H1 (cell line): ENCODE results near the gene TP53. TPM values are rescaled to one million over a fixed set of nuclear protein-coding genes. Genes with fewer than 3 reads are reported as not detected.

Source experiments
- CTCF ChIA-PET: fragments of 300-600 bp; sonication (Branson Sonifier 250); formaldehyde crosslinking; loops from one replicate; lab custom pipeline; 2021; ENCODE audit not compliant: partially characterized antibody; lab: Charles Lee
- POLR2A ChIA-PET: fragments of 300-600 bp; sonication (Branson Sonifier 250); formaldehyde crosslinking; loops from one replicate; lab custom pipeline; 2021; ENCODE audit warnings: inconsistent platforms; ENCODE audit not compliant: partially characterized antibody; lab: Charles Lee
- DNase-seq, 2 experiments: peaks; one replicate each; pipeline versions ENCODE4 v3.0.0 to v3.0.0-alpha.2; 2010 to 2022; ENCODE audit warnings: low spot score in 2 of 2, low read depth in 1 of 2, mixed read lengths in 1 of 2
- FAIRE-seq: peaks from 2 replicates; lab custom pipeline; 2011; peaks lifted over from hg19 to GRCh38; lab: Jason Lieb, UNC
- H2AFZ ChIP-seq: 2 replicates; pipeline ENCODE4 v1.8.1; 2012; ENCODE audit warnings: low read length, inconsistent platforms
- H2AK5ac ChIP-seq: 2 replicates; pipeline ENCODE4 v1.6.1; 2013; ENCODE audit warnings: low read depth, low read length
- H2BK120ac ChIP-seq: replicated peaks from 2 replicates; pipeline ENCODE3; 2013; ENCODE audit warnings: low read depth, low read length, inconsistent platforms
- H2BK12ac ChIP-seq: 2 replicates; pipeline ENCODE4 v1.6.1; 2013; ENCODE audit warnings: low read depth, low read length
- H2BK15ac ChIP-seq: 2 replicates; pipeline ENCODE4 v1.6.1; 2013; ENCODE audit warnings: low read length
- H2BK20ac ChIP-seq: 2 replicates; pipeline ENCODE4 v1.6.1; 2013; ENCODE audit warnings: low read length
- H2BK5ac ChIP-seq: 2 replicates; pipeline ENCODE4 v1.6.1; 2013; ENCODE audit warnings: low read depth, low read length
- H3K14ac ChIP-seq: 2 replicates; pipeline ENCODE4 v1.6.1; 2013; ENCODE audit warnings: inconsistent platforms; ENCODE audit not compliant: insufficient read length
- H3K18ac ChIP-seq: 2 replicates; pipeline ENCODE4 v1.6.1; 2013; ENCODE audit warnings: low read length; ENCODE audit errors: extremely low read depth
- H3K23ac ChIP-seq: 2 replicates; pipeline ENCODE4 v1.6.1; 2013; ENCODE audit warnings: inconsistent platforms; ENCODE audit not compliant: insufficient read length
- H3K23me2 ChIP-seq: 2 replicates; pipeline ENCODE4 v1.6.1; 2013; ENCODE audit warnings: low read depth, low read length
- H3K27ac ChIP-seq: 2 replicates; pipeline ENCODE4 v1.6.1; 2011; ENCODE audit warnings: low read depth, low read length, inconsistent platforms
- H3K27me3 ChIP-seq, 4 experiments: replicated peaks in 1 of 4; 1 replicate in 1 of 4; 2 replicates in 3 of 4; pipeline versions ENCODE4 v1.6.1 to v1.8.1; 2011 to 2013; ENCODE audit warnings: low read length in 3 of 4, mild to moderate bottlenecking in 3 of 4, inconsistent platforms in 2 of 4, mixed read lengths in 2 of 4, moderate library complexity in 1 of 4; ENCODE audit not compliant: control insufficient read depth in 3 of 4, insufficient read depth in 3 of 4; ENCODE audit errors: extremely low read depth in 1 of 4
- H3K36me3 ChIP-seq, 4 experiments: 2 replicates each; pipeline versions ENCODE4 v1.6.1 to v1.8.1; 2011 to 2013; ENCODE audit warnings: mild to moderate bottlenecking in 4 of 4, low read length in 3 of 4, moderate library complexity in 2 of 4, control low read depth in 1 of 4, inconsistent platforms in 1 of 4; ENCODE audit not compliant: insufficient read depth in 4 of 4, control insufficient read depth in 2 of 4
- H3K4ac ChIP-seq: replicated peaks from 2 replicates; pipeline ENCODE3; 2013; ENCODE audit warnings: low read length, low read depth, mixed read lengths, inconsistent platforms; ENCODE audit not compliant: insufficient read length
- H3K4me1 ChIP-seq, 4 experiments: replicated peaks in 1 of 4; 1 replicate in 1 of 4; 2 replicates in 3 of 4; pipeline versions ENCODE4 v1.6.1 to v1.8.1; 2011 to 2013; ENCODE audit warnings: low read length in 3 of 4, inconsistent platforms in 2 of 4, mixed read lengths in 1 of 4; ENCODE audit not compliant: insufficient read depth in 4 of 4, control insufficient read depth in 3 of 4
- H3K4me2 ChIP-seq, 2 experiments: 2 replicates each; pipeline versions ENCODE4 v1.6.1 to v1.8.1; 2011 to 2013; ENCODE audit warnings: low read depth in 2 of 2, low read length in 2 of 2, control low read depth in 1 of 2, inconsistent platforms in 1 of 2, mild to moderate bottlenecking in 1 of 2; ENCODE audit not compliant: insufficient read depth in 1 of 2
- H3K4me3 ChIP-seq, 4 experiments: fragments of 200-600, 300-600 bp in 1 of 4; sonication (generic), shearing (Covaris generic), sonication (Bioruptor Twin) in 1 of 4; 2 replicates each; pipeline versions ENCODE4 v1.5.1 to v1.8.1; 2011 to 2016; ENCODE audit warnings: low read length in 4 of 4, low read depth in 3 of 4, control low read depth in 2 of 4, inconsistent platforms in 2 of 4, mild to moderate bottlenecking in 2 of 4, mixed read lengths in 1 of 4, moderate library complexity in 1 of 4; ENCODE audit not compliant: insufficient read depth in 2 of 4; ENCODE audit errors: extremely low read depth in 1 of 4
- H3K56ac ChIP-seq: replicated peaks from 2 replicates; pipeline ENCODE3; 2013; ENCODE audit warnings: low read depth, mild to moderate bottlenecking, mixed read lengths, low read length, inconsistent platforms; ENCODE audit not compliant: insufficient read length
- H3K79me1 ChIP-seq: 2 replicates; pipeline ENCODE4 v1.6.1; 2013; ENCODE audit warnings: low read depth, low read length, control low read depth
- H3K79me2 ChIP-seq, 2 experiments: 2 replicates each; pipeline versions ENCODE4 v1.6.1 to v1.8.1; 2012 to 2013; ENCODE audit warnings: low read length in 2 of 2, mild to moderate bottlenecking in 2 of 2, inconsistent platforms in 1 of 2; ENCODE audit not compliant: insufficient read depth in 2 of 2, control insufficient read depth in 1 of 2
- H3K9ac ChIP-seq, 4 experiments: replicated peaks in 1 of 4; 1 replicate in 1 of 4; 2 replicates in 3 of 4; pipeline versions ENCODE4 v1.6.1 to v1.8.1; 2011 to 2013; ENCODE audit warnings: low read depth in 3 of 4, low read length in 3 of 4, control low read depth in 2 of 4, mild to moderate bottlenecking in 2 of 4, moderate library complexity in 2 of 4, inconsistent platforms in 1 of 4; ENCODE audit errors: extremely low read depth in 1 of 4
- H3K9me3 ChIP-seq, 2 experiments: 2 replicates each; pipeline versions ENCODE4 v1.6.1 to v1.8.1; 2012 to 2013; ENCODE audit warnings: mild to moderate bottlenecking in 2 of 2, moderate library complexity in 2 of 2, control low read depth in 1 of 2, inconsistent platforms in 1 of 2, low read depth in 1 of 2, low read length in 1 of 2, mixed read lengths in 1 of 2; ENCODE audit not compliant: insufficient read depth in 2 of 2
- H4K20me1 ChIP-seq, 2 experiments: replicated peaks in 1 of 2; 2 replicates each; pipeline versions ENCODE3 to v1.8.1; 2011 to 2013; ENCODE audit warnings: inconsistent platforms in 2 of 2, low read length in 2 of 2, mild to moderate bottlenecking in 1 of 2; ENCODE audit not compliant: insufficient read depth in 2 of 2, control insufficient read depth in 1 of 2
- H4K5ac ChIP-seq: 2 replicates; pipeline ENCODE4 v1.6.1; 2013; ENCODE audit warnings: low read length, low read depth, mixed read lengths, inconsistent platforms; ENCODE audit not compliant: insufficient read length
- H4K8ac ChIP-seq: 2 replicates; pipeline ENCODE4 v1.8.0; 2013; ENCODE audit warnings: mild to moderate bottlenecking, moderate library complexity, low read length, inconsistent platforms; ENCODE audit not compliant: insufficient read depth; ENCODE audit errors: extremely low read depth
- H4K91ac ChIP-seq: replicated peaks from 2 replicates; pipeline ENCODE3; 2013; ENCODE audit warnings: low read length, mixed read lengths, inconsistent platforms; ENCODE audit not compliant: insufficient read length
- EZH2 ChIP-seq: fragments of 200-600 bp; sonication (generic); IDR thresholded peaks from 2 replicates; pipeline ENCODE4 v1.7.1; 2012; ENCODE audit warnings: low read depth, mild to moderate bottlenecking, moderate library complexity, low read length, inconsistent platforms; ENCODE audit not compliant: severe bottlenecking
- GABPA ChIP-seq: IDR thresholded peaks from 2 replicates; pipeline ENCODE4 v1.6.1; 2011; ENCODE audit warnings: mild to moderate bottlenecking, low read length, moderate library complexity, borderline replicate concordance; ENCODE audit not compliant: insufficient read depth
- HDAC2 ChIP-seq, 2 experiments: fragments of 300-600 bp in 1 of 2; sonication (generic) in 1 of 2; IDR thresholded peaks; 2 replicates each; pipeline ENCODE4 v1.6.1; 2011 to 2012; ENCODE audit warnings: low read depth in 2 of 2, low read length in 2 of 2, mild to moderate bottlenecking in 2 of 2, moderate library complexity in 2 of 2, borderline replicate concordance in 1 of 2, inconsistent platforms in 1 of 2
- RNF2 ChIP-seq: fragments of 200-900, 300-1000 bp; sonication (generic); IDR thresholded peaks from 2 replicates; pipeline ENCODE4 v1.7.1; 2016; ENCODE audit warnings: borderline replicate concordance, low read depth, mild to moderate bottlenecking, antibody characterized with exemption, low read length; ENCODE audit not compliant: poor library complexity, severe bottlenecking; ENCODE audit errors: missing control alignments
- SUZ12 ChIP-seq: fragments of 200-600 bp; sonication (generic); IDR thresholded peaks from 2 replicates; pipeline ENCODE4 v1.6.1; 2012; ENCODE audit warnings: mild to moderate bottlenecking, inconsistent platforms, low read length, moderate library complexity, mixed read lengths
- TAF7 ChIP-seq: optimal IDR thresholded peaks from 2 replicates; pipeline ENCODE3; 2011; ENCODE audit warnings: low read depth, mild to moderate bottlenecking, inconsistent platforms, low read length, moderate library complexity, borderline replicate concordance
- TBP ChIP-seq: IDR thresholded peaks from 2 replicates; pipeline ENCODE4 v1.6.1; 2011; ENCODE audit warnings: low read depth, low read length, improper control_type of control experiment
- WGBS, 2 experiments: shearing (Covaris generic) in 1 of 2; methylation state at CpG; one replicate each; pipeline versions ENCODE4 v1.1.6 to v1.1.7; 2013 to 2015; ENCODE audit warnings: low lambda C conversion rate in 2 of 2, mixed read lengths in 2 of 2, inconsistent platforms in 1 of 2, low coverage in 1 of 2, missing lambda C conversion rate in 1 of 2; ENCODE audit not compliant: insufficient replicate concordance in 2 of 2, insufficient coverage in 1 of 2, insufficient read length in 1 of 2; ENCODE audit errors: extremely low coverage in 1 of 2, missing lambda C conversion rate in 1 of 2; 5-methylcytosine and 5-hydroxymethylcytosine counted together
- polyA plus RNA-seq, 7 experiments: library from polyadenylated mRNA; depleted of rRNA in 3 of 7; stranded (reverse) in 5 of 7; unstranded in 2 of 7; fragments of >200 nt in 5 of 7; fragments of 200-250 nt in 2 of 7; gene quantifications; 1 replicate in 5 of 7; 2 replicates in 1 of 7; 4 replicates in 1 of 7; pipeline versions ENCODE4 v1.2.1 to v1.2.3, GENCODE V29; 2011 to 2013; ENCODE audit warnings: missing spikeins in 2 of 7, mixed read lengths in 2 of 7
- total RNA-seq: library from RNA; stranded (reverse); fragmentation: NEBNext Ultra II Directional; extraction: Animal tissue kit (Norgen Biotek cat#: 25700); gene quantifications from 2 replicates; pipeline ENCODE4 v1.2.1, GENCODE V29; 2021

TP53 gene
- total and polyA plus RNA-seq, 2 of the 8 experiments (the other 6 are each of a cell fraction or from before 2014, with no cell fraction given): 143 to 198 TPM

DNA sequence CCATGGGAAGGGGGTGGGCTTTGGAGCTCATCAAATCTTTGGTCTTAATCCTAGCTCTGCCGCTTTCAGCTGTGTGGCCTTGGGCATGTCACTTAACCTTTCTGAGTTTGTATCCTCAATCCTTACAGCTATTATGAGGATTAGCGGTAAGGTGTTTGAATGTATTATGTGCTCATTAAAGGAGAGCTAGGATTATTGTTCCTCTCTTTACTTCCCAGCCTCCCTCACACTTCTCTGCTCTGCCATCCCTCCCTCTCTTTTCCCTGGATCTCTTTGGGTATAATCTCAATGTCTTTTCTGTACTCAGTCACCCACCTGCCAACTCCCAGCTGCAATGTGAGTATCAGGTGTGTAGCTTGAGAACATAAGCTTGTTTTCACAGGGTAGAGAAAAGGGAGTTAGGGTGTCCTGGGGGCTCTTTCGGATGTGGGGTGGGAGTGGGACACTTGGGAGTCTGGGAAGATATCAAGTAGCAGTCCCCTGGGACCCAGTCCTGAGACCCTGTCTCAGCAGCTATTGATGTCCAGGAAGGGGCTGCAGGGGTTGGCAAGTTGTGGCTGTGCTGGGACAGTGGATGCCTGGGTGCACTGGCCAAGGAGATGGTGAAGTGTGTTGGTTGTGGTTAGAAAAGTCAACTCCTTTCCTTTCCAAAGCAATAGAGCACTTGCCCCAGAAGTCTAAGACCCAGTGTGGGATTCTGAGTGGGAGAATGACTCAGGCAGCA is 19.5 kb upstream of the TP53 start:
- Histone ChIP-seq H3K4me3 (peak overlapping the region in 1 of 4 experiments; percentile 86; a peak in 3 of 8 replicates), H3K27me3 (peaks cover 0 to 3% (median 1%) of the 10 kb centered on the region in 4 experiments; a peak in 2 of 7 replicates), H3K18ac (no peak overlapping the region), H2AFZ (no peak overlapping the region), H3K79me2 (no peaks in the 10 kb centered on the region), H2BK15ac (no peak overlapping the region), H2BK12ac (no peak overlapping the region), H4K5ac (no peak overlapping the region), H3K9ac (no peak overlapping the region), H3K9me3 (no peaks in the 10 kb centered on the region), H3K56ac (no peak overlapping the region), H3K23ac (no peak overlapping the region), H3K23me2 (peaks cover 19% of the 10 kb centered on the region; the same call in 1 of the 2 replicates), H4K91ac (no peak overlapping the region), H3K4ac (no peak overlapping the region), H3K27ac (no peak overlapping the region), H3K79me1 (no peaks in the 10 kb centered on the region; the same call in 1 of the 2 replicates), H2AK5ac (no peak overlapping the region), H4K8ac (no peak overlapping the region), H3K36me3 (peaks cover 0 to 3% (median under 1%) of the 10 kb centered on the region in 4 experiments; a peak in 1 of 8 replicates), H3K14ac (no peak overlapping the region), H3K4me1 (peaks cover 2 to 22% (median 18%) of the 10 kb centered on the region in 4 experiments), H2BK5ac (no peak overlapping the region), H3K4me2 (peak overlapping the region; percentile 82 to 90; a peak in 3 of 4 replicates), H2BK120ac (no peak overlapping the region), H2BK20ac (no peak overlapping the region), H4K20me1 (peaks cover 2 to 7% of the 10 kb centered on the region in 2 experiments)
- FAIRE-seq (no peak), DNase-seq (no peak)
- TF ChIP-seq EZH2 (no peak), RNF2 (no peak), GABPA (no peak), SUZ12 (0 out of 2 replicates have a peak, but pooled peaks have one; percentile 7), TAF7 (no peak), HDAC2 (IDR thresholded peaks at IDR 0.05; ENCODE audit: borderline replicate concordance in 1 of 2, low read depth in 2 of 2, low read length in 2 of 2) (no peak), TBP (no peak)
- POLR2A ChIA-PET: interaction anchor here (0.6 to 11.4 kb wide), 11 partner anchors 10 to 123 kb away, joined by 3 to 186 read pairs (median 4); partner anchors contain the start of genes ATP1B2, DNAH2, MPDU1 and SAT2
- CTCF ChIA-PET: interaction anchor here (0.7 to 9.2 kb wide), 9 partner anchors 10 to 568 kb away, joined by 3 to 85 read pairs (median 3); partner anchors contain the start of genes DNAH2, SHBG, TP53 and WRAP53
- 78% methylated on average over 3 of the region's 3 CpGs; no CpG with 5 or more reads in 1 of the 2 experiments for WGBS, 2 experiments
